ENCODE results near the gene RSRC2. TPM values are rescaled to one million over a fixed set of nuclear protein-coding genes. Genes with fewer than 3 reads are reported as not detected.
A peak's percentile ranks its signal among the peaks of the same experiment; 100 is the strongest.

RSRC2 gene
- polyA plus RNA-seq, 3 donors = 7.6 to 63.5 (median 15.8) TPM

DNA sequence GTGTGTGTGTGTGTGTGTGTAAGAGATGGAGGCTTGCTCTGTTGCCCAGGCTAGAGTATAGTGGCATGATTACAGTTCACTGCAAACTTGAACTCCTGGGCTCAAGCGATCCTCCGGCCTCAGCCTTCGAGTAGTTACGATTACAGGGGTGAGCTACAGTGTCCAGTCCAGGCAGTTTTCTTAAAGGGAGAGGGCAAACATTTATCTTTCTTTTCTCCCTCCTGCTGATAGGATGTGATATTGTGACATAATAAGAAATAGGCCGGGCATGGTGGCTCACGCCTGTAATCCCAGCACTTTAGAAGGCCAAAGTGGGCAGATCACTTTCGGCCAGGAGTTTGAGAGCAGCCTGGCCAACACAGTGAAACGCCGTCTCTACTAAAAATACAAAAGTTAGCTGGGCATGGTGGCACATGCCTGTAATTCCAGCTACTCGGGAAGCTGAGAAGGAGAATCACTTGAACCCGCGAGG lies 72.5 kb downstream of the RSRC2 start:
- Histone ChIP-seq H3K4me3 (replicated peaks in 1 of 3; ENCODE audit: low read depth in 2 of 3, low read length in 3 of 3) (peak overlapping the region in 1 of 3 experiments; percentile 15), H3K4me1 (ENCODE audit: control insufficient read depth in 1 of 2, insufficient read depth in 2 of 2, low read length in 2 of 2) (peaks cover 19 to 24% of the 10 kb centered on the region in 2 donors), H2AFZ (ENCODE audit: insufficient read depth, low read depth, low read length, poor library complexity, severe bottlenecking) (peak overlapping the region; percentile 78), H3K36me3 (replicated peaks in 1 of 2; ENCODE audit: control insufficient read depth in 1 of 2, insufficient read depth in 2 of 2, low read length in 2 of 2) (no peaks in the 10 kb centered on the region), H3K9me3 (replicated peaks in 1 of 2; ENCODE audit: control insufficient read depth in 1 of 2, insufficient read depth in 1 of 2, low read length in 2 of 2) (no peaks in the 10 kb centered on the region), H3K4me2 (replicated peaks; ENCODE audit: extremely low read depth, low read length, poor library complexity, severe bottlenecking) (no peak overlapping the region), H3K27me3 (ENCODE audit: control insufficient read depth in 2 of 2, insufficient read depth in 2 of 2, low read length in 2 of 2) (no peaks in the 10 kb centered on the region), H4K20me1 (ENCODE audit: insufficient read depth, low read length) (no peaks in the 10 kb centered on the region), H3K79me2 (ENCODE audit: insufficient read depth, low read length) (no peaks in the 10 kb centered on the region), H3K9ac (ENCODE audit: insufficient read depth, low read length, poor library complexity, severe bottlenecking) (no peak overlapping the region), H3K27ac (ENCODE audit: low read depth in 1 of 2, low read length in 2 of 2) (peak overlapping the region in 1 of 2 donors; percentile 61)
- H3K4me1 Mint-ChIP-seq = peaks cover 28% of the 10 kb centered on the region
- peak overlapping the region in 6 of 7 donors; percentile 80 to 90 (median 86) for H3K27ac Mint-ChIP-seq
- peaks cover 0 to 4% (median 2%) of the 10 kb centered on the region in 3 donors for H3K27me3 Mint-ChIP-seq (ENCODE audit: low read depth in 3 of 3)
- TF ChIP-seq, protein P1, sequence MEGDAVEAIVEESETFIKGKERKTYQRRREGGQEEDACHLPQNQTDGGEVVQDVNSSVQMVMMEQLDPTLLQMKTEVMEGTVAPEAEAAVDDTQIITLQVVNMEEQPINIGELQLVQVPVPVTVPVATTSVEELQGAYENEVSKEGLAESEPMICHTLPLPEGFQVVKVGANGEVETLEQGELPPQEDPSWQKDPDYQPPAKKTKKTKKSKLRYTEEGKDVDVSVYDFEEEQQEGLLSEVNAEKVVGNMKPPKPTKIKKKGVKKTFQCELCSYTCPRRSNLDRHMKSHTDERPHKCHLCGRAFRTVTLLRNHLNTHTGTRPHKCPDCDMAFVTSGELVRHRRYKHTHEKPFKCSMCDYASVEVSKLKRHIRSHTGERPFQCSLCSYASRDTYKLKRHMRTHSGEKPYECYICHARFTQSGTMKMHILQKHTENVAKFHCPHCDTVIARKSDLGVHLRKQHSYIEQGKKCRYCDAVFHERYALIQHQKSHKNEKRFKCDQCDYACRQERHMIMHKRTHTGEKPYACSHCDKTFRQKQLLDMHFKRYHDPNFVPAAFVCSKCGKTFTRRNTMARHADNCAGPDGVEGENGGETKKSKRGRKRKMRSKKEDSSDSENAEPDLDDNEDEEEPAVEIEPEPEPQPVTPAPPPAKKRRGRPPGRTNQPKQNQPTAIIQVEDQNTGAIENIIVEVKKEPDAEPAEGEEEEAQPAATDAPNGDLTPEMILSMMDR (IDR thresholded peaks at IDR 0.05) = no peak
- no peak for DNase-seq
- intact Hi-C loops (cut with micrococcal nuclease) = no loop called here
- peaks cover 0 to 4% (median 0%) of the 10 kb centered on the region in 7 donors for H3K9me3 Mint-ChIP-seq
- WGBS (ENCODE audit: insufficient coverage) = 98% methylated on average over 7 of the region's 12 CpGs
- H3K4me3 Mint-ChIP-seq = no peak overlapping the region
- H3K36me3 Mint-ChIP-seq = no peaks in the 10 kb centered on the region

Small RNA genes lying within 50 kb of the gene (small RNA-seq; reads per million reads assigned to genes)
- gene AC026333.1 (ENCODE audit: insufficient read length, low read depth) (not detected), gene RF00411 (ENCODE audit: insufficient read length, low read depth) (not detected)

Other genes starting within 250 kb of the RSRC2 start
- 10 to 100 TPM in 2 of 3 donors, 1 to 10 TPM in 1; 6.7 to 50.9 (median 12.9) TPM for gene CLIP1, start 104.3 kb downstream of the RSRC2 start, polyA plus RNA-seq
- 10 to 100 TPM in 1 of 3 donors, 1 to 10 TPM in 2; 2.5 to 25.4 (median 5.4) TPM for gene ZCCHC8, start 26.0 kb downstream of the RSRC2 start, polyA plus RNA-seq
- gene KNTC1, start 313 bp upstream of the RSRC2 start, polyA plus RNA-seq = 10 to 100 TPM in 1 of 3 donors, under 1 TPM in 2; 0.65 to 10.3 (median 0.81) TPM
- gene HCAR2, start 176.4 kb upstream of the RSRC2 start, polyA plus RNA-seq = 10 to 100 TPM in 2 of 3 donors, 1 to 10 TPM in 1; 8.1 to 31.2 (median 13.0) TPM
- gene HCAR3, start 189.9 kb upstream of the RSRC2 start, polyA plus RNA-seq = 10 to 100 TPM; 14.4 to 65.3 (median 23.7) TPM
- not detected for gene HCAR1, start 203.9 kb upstream of the RSRC2 start, polyA plus RNA-seq
- gene DENR, start 225.9 kb upstream of the RSRC2 start, polyA plus RNA-seq = 10 to 100 TPM; 11.2 to 34.1 (median 32.5) TPM
- gene CCDC62, start 247.6 kb upstream of the RSRC2 start, polyA plus RNA-seq = under 1 TPM; 0.09 to 0.13 (median 0.11) TPM

Data from CD14-positive monocyte (primary cell).